Fibroblast of mammary gland (primary cell): ENCODE results near the gene STEAP1B.
"Not testable (repeated sequence)": the region's sequence is repeated elsewhere in the genome, so short reads cannot be mapped to it uniquely, and the experiment has no call there.

ENCODE experiments used
- DNase-seq: peaks from one replicate; pipeline ENCODE4 v3.0.0-alpha.2; 2010; ENCODE audit warnings: low read depth
- H3K4me3 ChIP-seq: 2 replicates; pipeline ENCODE4 v1.5.1; 2011; ENCODE audit warnings: low read depth, mild to moderate bottlenecking, low read length, moderate library complexity; ENCODE audit not compliant: control insufficient read depth
- CTCF ChIP-seq: conservative IDR thresholded peaks from 2 replicates; pipeline ENCODE4 v1.5.1; 2011; ENCODE audit warnings: low read depth, low read length, inconsistent platforms; ENCODE audit not compliant: control insufficient read depth, insufficient read depth

Gene STEAP1B

GRCh38 chr7:22433710-22434460 is 66.1 kb downstream of the STEAP1B start:
- peak; percentile 69 for DNase-seq
- TF ChIP-seq CTCF, result no peak
- no peak overlapping the region for H3K4me3 ChIP-seq

DNA sequence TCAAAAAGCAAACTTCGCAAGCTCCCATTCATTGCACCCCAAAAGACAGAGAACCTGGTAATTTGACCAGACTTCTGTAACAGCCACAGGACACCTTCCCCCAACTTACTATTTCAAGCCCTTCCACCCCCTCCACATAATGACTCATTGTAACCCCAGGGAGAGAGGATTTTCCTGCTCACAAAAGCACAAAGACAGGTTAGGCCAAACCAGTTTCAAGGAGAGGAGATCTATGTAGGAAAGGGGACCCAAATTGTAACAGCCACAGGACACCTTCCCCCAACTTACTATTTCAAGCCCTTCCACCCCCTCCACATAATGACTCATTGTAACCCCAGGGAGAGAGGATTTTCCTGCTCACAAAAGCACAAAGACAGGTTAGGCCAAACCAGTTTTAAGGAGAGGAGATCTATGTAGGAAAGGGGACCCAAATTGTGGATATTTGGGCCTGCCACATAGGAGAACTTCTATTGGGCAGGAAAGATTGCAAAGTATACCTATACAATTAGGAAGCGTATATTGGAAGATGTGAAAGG is 66.8 kb downstream of the STEAP1B start:
- not testable (repeated sequence) for H3K4me3 ChIP-seq, DNase-seq

- no peak for TF ChIP-seq CTCF
- no peak for DNase-seq
These were observed 67.7 kb downstream of the STEAP1B start for GRCh38 chr7:22432203-22432718.

DNA sequence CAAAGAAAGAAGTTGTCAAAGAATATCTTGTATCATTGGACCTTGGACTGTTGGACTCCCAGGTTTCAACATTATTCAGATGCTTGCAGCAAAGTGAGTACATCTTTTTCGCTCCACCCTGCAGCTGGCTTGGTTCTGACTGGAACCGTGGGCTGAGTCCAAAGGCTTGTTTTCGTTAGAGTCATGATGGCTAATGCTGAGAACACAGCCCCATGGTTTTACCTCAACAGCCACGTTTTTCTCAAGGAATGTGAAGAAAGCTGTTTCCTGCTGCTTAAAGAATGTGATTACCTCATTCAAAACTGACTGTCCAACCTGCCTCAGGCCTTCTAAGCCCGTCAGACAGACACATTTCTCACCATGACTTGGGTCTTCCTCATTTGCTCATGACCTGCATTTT is 69.5 kb downstream of the STEAP1B start:
- peak; percentile 76 for DNase-seq
- no peak overlapping the region for H3K4me3 ChIP-seq
- TF ChIP-seq CTCF, result no peak

More at GRCh38 chr7:22432203-22432718, 67.7 kb downstream of the STEAP1B start:
- H3K4me3 ChIP-seq, result no peak overlapping the region

DNA sequence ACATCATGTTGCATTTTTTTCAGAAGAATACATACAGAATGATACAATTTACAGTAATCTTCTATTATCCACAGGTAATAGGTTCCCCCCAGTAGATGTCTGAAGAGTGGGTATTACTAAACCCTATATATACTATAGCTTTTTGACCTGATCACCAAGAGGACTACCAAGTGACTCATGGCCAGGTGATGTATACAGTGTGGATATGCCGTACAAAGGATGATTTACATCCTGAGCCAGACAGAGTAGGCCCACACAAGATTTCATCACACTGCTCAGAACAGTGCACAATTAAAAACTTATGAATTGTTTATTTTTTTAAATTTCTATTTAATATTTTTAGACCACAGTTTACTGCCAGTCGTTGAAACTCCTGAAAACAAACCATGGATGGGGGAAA is 70.6 kb downstream of the STEAP1B start:
- peak; percentile 17 for DNase-seq
- TF ChIP-seq CTCF, result no peak
- no peak overlapping the region for H3K4me3 ChIP-seq

- TF ChIP-seq CTCF, result no peak
- no peak for DNase-seq
- no peak overlapping the region for H3K4me3 ChIP-seq
These were observed 72.1 kb downstream of the STEAP1B start for GRCh38 chr7:22427855-22428254.

DNA sequence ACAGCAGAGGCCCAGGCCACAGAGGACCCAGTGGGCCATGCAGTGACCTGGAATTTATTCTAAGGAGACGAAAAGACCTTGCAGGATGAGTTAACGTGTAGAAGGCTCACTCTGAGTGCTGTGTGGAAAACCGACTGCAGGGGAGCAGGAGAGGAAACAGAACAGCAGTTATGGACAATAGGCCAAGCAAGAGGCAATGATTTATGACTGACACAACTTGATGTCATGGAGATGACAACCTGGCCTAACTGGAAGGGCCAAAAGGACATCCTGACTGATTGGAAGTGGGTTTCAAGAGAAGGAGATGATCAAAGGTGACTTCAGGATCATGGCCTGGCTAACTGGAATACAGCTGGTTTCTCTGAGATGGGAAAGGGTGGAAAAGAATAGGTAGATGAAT is 72.9 kb downstream of the STEAP1B start:
- DNase-seq, result no peak
- no peak for TF ChIP-seq CTCF
- H3K4me3 ChIP-seq, result no peak overlapping the region
